Stimulated activated CD4-positive, alpha-beta T cell treated with anti-CD3 and anti-CD28 coated beads, Interleukin-15, amount 100 ng/mL, for 1 hour (primary cell): Measurements from ENCODE around the gene CDK8.
"Not testable (repeated sequence)": the region's sequence is repeated elsewhere in the genome, so short reads cannot be mapped to it uniquely, and the experiment has no call there.

ENCODE experiments used
- DNase-seq, 2 donors: peaks; one replicate each; pipeline ENCODE4 v3.0.0-alpha.2; 2020; ENCODE audit warnings: low read depth in 1 of 2, low spot score in 1 of 2

Gene CDK8

DNA sequence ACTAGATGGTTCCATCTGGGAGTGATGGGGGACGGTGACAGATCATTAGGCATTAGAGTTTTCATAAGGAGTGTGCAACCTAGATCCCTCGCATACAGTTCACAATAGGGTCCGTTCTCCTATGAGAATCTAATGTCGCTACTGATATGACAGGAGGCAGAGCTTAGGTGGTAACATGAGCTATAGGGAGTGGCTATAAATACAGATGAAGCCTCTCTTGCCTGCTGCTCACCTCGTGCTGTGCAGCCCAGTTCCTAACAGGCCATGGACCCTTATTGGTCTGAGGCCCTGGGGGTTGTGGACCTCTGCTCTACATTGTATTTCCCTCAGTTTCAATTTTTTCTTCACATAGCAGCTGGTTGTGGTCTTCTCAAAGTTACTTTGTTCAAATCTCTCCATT, 56.5 kb downstream of the CDK8 start:
- no peak for DNase-seq

DNA sequence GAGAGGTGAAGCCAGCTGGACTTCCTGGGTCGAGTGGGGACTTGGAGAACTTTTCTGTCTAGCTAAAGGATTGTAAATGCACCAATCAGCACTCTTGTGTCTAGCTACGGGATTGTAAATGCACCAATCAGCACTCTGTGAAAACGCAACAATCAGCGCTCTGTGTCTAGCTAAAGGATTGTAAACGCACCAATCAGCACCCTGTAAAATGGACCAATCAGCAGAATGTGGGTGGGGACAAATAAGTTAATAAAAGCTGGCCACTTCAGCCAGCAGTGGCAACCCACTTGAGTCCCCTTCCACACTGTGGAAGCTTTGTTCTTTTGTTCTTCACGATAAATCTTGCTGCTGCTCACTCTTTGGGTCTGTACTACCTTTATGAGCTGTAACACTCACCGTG, 58.1 kb downstream of the CDK8 start:
- DNase-seq = not testable (repeated sequence)

DNA sequence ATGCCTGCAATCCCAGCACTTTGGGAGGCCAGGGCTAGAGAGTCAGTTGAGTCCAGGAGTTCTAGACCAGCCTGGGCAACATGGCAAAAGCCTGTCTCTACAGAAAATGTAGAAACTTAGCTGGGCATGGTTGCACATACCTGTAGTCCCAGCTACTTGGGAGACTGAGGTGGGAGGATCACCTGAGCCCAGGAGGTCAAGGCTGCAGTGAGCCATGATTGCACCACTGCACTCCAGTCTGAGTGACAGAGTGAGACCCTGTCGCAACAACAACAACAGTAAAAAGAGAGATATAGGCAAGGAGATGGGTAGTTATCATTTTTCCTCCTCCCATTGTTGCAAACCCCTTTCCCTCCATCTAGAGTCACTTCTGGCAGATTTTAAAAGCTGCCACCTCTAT, 62.2 kb downstream of the CDK8 start:
- DNase-seq = not testable (repeated sequence)

DNA sequence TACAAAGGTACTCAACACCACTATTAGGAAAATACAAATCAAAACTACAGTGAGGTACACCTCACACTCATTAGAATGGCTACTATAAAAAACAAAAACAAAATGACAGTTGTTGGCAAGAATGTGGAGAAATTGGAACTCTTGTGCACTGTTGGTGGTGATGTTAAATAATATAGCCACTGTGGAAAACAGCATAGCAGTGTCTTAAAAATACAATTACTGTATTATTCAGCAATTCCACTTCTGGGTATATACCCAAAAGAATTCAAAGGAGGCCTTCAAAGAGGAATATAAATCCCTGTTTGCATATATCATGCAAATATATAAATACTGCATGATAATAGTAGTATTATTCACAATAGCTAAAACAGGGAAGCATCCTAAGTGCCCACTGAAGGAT, 66.8 kb downstream of the CDK8 start:
- DNase-seq = no peak

DNA sequence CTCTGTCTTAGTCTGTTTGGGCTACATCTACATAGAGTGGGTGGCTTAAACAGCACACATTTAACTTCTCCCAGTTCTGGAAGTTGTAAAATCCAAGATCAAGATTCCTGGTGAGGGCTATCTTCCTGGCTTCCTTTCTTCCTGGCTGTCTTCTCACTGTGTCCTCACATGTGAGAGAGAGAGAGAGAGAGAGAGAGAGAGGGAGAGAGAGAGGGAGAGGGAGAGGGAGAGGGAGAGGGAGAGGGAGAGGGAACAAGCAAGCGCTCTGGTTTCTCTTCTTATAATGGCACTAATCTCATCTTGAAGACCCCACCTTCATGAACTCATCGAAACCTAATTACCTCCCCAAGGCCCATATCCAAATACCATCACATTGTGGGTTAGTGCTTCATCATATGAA, 69.2 kb downstream of the CDK8 start:
- no peak for DNase-seq

DNA sequence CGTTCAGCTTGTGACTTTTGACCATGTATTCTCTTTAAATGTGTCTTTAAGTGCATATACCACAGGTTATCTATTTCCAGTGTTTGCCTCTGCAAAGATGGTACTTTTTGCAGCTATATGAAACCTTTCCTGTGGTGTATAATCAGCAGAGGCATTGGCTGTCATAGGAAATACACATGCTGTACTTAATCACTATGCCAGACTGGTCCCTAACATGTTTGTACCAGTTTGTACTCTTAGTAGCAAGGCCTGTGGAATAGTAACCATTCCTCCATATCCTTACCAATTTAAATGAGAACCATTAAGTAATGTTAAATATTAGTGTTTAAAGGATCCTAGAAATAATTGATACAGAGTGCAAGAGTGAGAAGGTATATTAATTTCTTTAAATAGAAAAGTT, 69.8 kb downstream of the CDK8 start:
- DNase-seq = no peak

DNA sequence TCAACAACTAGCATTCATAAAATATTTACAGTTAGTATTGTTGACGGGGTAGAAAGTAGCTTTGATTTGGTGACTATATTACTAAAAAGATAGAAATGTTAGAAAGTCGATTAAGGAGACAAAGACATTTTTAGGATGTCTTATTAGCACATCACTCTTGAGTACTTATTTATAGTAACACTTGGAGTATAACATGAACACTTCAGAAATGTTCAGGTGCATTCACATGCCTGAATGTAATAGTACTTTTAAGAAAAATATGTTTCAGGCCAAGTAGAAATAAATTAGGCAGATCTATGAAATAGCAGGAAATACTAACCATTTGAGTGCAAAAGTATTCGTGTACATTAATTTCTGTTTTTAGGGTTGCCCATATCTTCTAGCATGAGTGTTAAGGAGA, 70.4 kb downstream of the CDK8 start:
- no peak for DNase-seq

DNA sequence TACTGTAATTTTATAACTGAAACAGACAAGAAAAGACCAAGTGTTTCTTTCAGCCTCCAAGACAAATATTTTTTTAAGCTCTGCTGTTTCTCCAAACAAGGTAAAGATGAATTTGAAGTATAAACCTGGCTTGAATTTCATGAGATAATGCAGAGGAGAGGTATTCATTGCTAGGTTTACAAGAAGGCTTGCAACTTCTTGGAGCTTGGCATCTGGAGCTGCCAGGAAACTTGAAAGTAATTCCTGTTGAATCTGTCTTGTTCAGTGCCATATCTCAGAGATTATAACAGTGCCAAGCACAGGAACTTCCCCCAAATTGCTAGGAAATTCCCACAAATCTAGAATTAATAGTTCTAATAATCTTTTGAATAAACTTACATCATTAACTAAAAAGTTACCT, 70.9 kb downstream of the CDK8 start:
- DNase-seq = no peak

DNA sequence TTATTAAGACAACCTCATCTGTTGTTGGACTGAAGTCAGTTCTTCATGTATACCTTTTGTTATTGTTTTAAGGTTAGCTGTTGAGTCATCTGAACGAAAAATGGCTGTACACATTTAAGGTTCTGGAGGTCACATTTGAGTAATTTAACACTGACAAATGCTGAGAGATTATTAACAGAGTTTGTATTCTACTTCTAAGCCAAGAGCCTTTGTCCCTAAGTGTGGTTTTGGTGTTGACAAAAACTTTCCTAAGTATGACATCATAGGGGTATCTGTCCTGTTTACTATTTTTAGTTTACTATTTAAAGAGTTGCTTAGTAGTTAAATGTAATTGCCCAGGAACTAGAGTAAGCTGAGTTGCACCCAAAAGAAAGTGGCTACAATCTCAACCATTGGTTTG, 71.9 kb downstream of the CDK8 start:
- no peak for DNase-seq

DNA sequence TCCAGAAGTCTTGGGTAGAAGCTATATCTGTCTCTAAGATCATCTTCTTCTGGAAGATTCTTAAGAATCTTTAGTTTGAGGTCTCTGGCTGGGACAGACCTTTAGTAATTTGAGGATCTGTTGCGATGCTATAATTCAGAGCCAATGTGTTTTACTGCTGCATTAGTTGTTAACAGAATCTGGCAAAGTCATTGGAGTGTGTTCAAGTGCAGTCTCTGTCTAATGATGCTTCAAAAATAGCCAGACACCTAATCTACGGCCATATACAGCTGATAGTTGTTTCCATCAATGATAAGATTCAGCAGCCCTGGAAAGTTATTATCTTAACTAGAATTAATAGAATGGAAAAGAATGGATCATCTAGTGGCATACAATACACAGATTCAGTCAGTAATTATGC, 72.6 kb downstream of the CDK8 start:
- DNase-seq = no peak

DNA sequence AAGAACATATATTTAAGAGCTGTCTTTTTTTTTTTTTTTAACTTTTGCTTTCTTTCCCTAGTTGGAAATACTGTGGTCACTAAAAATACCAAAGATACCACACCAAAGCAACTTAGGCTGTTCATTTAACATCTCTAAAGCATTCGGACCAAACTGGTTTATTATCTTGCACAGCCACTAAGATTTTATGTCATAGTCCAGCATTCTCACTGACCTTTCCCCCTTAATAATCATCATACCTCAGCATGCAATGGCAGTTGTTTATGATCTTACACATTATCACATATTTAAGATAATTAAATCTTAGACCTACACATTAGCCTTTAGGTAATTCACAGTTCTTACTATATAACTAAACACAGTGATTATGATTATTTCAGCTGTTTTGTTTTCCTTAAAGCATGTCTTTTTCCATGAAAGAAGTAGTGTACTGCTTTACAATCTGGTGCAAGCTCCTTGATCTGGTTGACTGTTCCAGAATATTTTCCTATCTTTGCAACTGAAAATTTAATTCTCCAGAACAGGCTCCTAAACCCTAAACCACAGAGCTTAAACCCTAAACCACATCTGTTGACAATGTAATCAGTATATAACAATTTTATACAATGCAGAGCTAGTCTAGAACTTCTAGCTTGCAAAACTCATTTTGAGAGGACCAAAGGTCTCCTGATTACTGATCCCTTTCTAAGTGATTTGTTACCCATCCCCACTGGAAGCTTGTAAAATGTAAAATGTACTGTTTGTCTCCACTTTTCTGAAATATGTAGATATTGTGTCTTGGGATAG, 74.2 kb downstream of the CDK8 start:
- no peak for DNase-seq

DNA sequence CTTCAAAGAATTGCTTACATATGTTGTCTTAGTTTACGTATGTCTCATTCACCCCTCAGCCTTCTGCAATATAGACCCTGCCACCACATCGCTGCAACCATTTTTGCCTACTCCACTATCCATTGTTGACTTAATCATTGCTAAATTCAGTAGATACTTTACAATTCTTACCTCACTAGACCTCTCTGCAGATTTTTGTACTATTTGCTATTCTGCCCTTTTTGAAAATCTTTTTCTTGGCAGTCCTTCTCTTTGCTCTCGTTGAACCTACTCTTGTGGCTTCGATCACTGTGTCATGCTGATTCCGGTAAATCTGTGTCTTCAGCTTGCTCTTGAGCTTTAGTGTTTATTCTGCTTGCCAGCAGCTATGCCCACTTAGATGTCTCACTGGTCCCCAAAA, 81.2 kb downstream of the CDK8 start:
- no peak for DNase-seq

DNA sequence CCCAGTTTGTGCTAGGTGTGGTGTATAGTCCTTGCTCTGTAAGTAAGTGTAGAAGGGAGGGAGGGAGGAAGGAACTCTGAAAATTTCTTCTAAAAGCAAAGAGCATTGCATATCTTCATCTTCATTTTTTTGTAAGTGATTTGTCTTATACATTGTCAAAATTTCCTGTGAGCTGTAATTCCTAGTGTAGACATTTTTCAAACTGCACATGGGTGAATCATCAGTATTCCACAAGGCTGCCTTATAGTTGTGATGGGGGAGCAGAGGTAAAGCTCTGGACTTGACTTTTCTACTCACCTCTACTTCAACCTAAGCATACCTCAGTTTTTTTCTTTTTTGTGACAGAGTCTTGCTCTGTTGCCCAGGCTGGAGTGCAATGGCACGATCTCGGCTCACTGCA, 86.9 kb downstream of the CDK8 start:
- no peak for DNase-seq

DNA sequence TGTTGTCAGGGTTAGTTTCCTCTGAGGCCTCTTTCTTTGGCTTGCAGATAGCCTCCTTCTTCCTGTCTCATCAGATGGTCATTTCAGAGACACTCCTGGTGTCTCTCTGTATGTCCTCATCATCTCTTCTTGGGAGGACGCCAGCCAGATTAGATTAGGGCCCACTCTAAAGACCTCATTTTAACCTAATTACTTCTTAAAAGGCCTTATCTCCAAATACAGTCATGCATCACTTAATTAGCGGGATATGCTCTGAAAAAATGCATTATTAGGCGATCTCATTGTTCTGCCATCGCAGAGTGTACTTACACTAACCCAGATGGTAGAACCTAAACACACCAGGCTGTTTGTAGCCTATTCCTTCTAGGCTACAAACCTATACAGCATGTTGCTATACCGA, 89.0 kb downstream of the CDK8 start:
- no peak for DNase-seq

DNA sequence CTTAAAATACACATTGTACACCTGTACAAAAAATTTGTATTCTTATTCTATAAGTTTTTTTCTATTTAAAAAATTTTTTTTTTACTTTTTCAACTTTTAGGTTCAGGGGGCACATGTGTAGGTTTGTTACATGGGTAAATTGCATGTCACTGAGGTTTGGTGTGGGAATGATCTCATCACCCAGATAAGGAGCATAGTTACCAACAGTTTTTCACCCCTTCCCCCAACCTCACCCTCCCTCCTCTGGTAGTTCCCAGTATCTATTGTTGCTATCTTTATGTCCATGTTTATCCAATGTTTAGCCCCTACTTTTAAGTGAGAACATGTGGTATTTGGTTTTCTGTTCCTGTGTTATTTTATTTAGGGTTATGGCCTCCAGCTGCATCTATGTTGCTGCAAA, 89.9 kb downstream of the CDK8 start:
- no peak for DNase-seq

DNA sequence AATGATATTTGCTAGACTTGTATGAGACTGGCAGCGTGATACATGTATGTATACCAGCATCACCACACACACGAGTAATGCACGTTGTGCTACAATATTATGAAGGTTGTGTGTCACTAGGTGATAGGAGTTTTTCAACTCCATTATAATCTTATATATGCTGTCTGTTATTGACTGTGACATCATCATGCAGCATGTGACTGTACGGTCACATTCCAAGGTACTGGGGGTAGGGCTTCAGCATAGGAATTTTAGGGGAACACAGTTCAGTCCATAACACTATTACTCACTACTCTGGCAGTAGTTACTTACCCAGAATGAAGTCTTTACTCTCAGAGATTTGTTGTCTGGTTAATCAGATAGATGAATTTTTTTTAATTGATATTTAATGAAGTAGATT, 91.1 kb downstream of the CDK8 start:
- no peak for DNase-seq

DNA sequence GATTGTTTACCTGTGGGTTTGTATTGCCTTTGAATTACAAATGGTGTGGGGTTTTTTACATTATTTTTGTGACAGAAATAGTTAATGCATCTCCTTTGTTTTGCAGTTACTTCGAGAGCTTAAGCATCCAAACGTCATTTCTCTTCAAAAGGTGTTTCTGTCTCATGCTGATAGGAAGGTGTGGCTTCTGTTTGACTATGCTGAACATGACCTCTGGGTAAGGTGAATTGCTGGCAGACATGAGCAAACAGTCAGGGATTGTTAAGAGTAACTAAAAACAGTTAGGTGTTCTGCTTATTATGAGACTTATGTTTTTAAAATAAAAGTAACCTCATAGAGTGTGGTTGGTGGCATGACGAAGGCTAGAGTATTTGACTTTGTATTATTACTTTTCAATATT, 95.0 kb downstream of the CDK8 start:
- no peak for DNase-seq

DNA sequence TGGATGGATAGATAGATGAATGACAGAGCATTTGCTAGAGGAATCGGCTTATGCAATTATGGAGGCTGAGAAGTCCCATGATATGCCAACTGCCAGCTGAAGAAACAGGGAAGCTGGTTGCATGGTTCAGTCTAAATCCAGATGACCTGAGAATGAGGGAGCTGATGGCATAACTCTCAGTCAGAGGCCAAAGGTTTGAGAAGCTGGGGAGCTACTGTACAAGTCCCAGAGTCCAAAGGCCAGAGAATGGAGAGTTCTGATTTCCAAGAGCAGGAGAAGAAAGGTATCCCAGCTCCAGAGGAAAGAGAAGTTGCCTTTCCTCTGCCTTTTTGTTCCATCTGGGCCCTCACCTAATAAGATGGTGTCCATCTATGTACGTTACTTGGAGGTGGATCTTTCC, 108.3 kb downstream of the CDK8 start:
- no peak for DNase-seq

DNA sequence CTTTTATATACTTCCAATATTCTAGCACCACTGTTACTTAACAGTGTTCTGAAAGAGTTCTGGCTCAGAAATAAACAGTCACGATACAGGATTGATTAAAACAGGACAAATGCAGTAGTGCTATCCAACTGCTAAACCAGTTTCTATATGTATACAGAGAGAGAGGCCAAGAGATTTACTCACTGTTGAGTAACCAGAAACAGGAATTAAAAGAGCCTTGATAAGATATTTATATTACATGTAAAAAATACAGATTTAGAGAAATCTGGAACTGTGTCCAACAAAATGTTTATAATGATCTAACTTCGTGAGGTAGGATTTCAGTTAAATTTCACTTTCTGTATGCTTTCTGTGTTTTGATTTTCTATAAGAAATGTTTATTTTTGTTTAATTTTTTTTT, 116.6 kb downstream of the CDK8 start:
- DNase-seq = no peak

DNA sequence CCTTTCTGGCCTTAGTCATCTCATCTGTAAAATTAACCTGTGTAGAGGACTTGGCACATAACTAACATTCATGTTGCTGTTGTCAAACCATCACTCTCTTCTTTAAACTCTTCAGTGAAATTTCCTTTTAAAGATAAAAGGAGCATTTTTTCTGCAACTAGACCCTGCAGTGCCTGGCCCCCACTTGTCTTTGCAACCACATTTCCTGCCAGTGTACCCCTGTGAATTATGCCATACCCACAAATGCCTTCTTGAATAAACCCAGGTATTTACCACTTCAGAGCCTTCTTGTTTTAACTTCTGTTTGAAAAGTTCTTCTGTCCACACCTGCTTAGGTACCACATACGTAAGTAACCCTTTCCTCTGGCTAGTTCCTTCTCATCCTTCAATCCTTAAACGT, 118.8 kb downstream of the CDK8 start:
- DNase-seq = no peak

DNA sequence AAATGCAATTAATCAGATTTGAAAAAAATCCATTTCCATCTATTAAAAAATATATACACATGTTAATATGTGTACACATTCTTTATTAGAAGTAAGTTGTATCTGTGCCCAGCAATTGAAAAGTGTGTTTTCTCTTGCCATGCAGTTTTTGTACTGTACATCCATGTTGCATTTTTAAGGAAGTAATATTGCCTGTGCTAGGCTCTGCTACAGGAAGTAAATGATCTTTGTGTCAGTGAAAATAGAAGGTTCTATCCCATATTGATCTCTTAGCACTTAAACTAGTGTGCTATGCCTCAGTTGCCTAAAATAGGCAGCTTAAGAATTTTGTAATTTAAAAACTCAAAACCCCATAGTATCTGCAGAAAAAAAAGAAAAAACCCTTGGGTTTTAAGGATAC, 122.5 kb downstream of the CDK8 start:
- DNase-seq = no peak

DNA sequence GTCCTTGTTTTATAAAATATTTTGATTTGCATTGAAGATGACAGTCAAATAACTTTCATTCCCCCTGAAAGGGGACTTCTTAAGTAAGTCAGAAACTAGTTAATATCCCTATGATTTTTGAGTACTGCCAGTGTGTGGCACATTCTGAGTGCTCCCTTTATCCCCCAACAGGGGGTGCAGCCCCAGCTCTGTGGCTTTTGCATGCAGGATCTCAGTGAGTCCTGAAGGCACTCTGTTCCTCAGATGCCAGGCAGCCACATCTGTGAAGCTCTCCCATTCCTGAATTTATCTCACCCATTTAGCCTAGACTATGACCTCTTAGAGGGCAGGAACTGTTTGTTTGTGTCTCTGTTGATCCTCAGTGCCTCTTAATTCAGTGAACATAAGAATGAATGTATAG, 123.1 kb downstream of the CDK8 start:
- no peak for DNase-seq

DNA sequence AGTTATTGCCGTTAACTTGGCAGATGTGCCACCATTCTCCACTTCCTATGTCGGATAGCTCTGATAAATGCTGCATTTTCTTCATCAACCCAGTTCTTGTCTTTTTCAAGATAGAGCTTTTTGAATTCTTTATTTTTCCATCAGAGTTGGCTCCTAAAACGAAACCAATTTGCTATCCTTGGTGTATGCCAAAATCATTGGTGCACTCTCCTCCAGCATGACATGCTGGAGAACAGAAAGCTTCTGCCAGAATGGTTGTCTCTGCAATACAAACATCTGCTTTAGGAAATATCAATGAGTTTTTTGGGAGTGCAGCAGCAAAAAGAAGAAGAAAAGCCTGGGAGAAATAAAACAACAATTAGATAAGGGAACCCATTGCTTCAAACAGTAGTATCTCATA, 124.2 kb downstream of the CDK8 start:
- no peak for DNase-seq

DNA sequence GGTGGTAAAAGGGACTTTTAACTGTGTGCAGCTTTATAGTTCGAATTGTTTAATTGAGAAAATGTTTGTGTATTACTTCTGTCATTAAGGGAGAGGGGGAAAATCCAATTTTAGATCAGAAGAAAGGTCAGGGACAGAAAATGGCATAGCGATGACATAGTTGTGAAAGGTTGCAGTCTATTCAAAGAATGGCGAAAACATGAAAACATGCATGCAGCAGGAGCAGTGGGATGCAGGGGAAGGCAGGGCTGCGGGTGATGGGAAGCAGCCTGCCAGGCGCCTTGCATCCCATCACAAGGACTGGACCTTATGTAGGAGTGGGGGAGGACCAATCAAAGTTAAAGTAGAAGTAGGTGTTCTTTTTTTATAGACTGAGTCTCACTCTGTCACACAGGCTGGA, 125.9 kb downstream of the CDK8 start:
- no peak for DNase-seq
